GM12865 (cell line): ENCODE measurements around the gene NANOGP8.
"Not testable (repeated sequence)": the region's sequence is repeated elsewhere in the genome, so short reads cannot be mapped to it uniquely, and the experiment has no call there.

Experiments used
- DNase-seq: peaks from one replicate; pipeline ENCODE4 v3.0.0; 2010; ENCODE audit warnings: low read depth
- H3K4me3 ChIP-seq: 2 replicates; pipeline ENCODE4 v1.5.1; 2011; ENCODE audit warnings: mild to moderate bottlenecking, low read depth, low read length, control low read depth
- TF ChIP-seq, protein P1 (sequence below): IDR thresholded peaks from 2 replicates; pipeline ENCODE4 v1.5.1; 2011; ENCODE audit warnings: low read length, control low read depth, low read depth, inconsistent platforms; ENCODE audit not compliant: insufficient read depth; ENCODE audit errors: missing control alignments

NANOGP8 gene

DNA sequence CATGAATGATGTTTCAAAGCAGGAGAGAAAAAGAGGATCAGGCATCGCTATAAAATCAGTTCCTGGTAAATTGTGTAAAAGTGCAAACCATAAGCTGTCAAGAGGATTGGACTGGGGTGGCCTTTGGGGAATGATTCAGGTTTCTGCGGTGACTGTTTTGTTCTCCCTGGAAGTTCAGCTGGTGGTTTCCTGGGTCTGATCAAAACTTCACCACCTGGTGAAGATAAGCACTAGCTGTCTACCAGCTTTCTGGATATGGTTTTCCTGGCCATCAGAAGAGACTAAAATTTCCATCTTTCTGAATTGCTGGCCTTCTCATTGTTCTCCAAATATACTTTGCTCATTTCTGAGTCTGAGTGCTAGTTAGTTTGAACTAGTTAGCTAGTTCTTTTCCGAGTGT lies 2.7 kb upstream of the NANOGP8 start:
- no peak for DNase-seq
- TF ChIP-seq, protein P1, sequence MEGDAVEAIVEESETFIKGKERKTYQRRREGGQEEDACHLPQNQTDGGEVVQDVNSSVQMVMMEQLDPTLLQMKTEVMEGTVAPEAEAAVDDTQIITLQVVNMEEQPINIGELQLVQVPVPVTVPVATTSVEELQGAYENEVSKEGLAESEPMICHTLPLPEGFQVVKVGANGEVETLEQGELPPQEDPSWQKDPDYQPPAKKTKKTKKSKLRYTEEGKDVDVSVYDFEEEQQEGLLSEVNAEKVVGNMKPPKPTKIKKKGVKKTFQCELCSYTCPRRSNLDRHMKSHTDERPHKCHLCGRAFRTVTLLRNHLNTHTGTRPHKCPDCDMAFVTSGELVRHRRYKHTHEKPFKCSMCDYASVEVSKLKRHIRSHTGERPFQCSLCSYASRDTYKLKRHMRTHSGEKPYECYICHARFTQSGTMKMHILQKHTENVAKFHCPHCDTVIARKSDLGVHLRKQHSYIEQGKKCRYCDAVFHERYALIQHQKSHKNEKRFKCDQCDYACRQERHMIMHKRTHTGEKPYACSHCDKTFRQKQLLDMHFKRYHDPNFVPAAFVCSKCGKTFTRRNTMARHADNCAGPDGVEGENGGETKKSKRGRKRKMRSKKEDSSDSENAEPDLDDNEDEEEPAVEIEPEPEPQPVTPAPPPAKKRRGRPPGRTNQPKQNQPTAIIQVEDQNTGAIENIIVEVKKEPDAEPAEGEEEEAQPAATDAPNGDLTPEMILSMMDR: no peak

DNA sequence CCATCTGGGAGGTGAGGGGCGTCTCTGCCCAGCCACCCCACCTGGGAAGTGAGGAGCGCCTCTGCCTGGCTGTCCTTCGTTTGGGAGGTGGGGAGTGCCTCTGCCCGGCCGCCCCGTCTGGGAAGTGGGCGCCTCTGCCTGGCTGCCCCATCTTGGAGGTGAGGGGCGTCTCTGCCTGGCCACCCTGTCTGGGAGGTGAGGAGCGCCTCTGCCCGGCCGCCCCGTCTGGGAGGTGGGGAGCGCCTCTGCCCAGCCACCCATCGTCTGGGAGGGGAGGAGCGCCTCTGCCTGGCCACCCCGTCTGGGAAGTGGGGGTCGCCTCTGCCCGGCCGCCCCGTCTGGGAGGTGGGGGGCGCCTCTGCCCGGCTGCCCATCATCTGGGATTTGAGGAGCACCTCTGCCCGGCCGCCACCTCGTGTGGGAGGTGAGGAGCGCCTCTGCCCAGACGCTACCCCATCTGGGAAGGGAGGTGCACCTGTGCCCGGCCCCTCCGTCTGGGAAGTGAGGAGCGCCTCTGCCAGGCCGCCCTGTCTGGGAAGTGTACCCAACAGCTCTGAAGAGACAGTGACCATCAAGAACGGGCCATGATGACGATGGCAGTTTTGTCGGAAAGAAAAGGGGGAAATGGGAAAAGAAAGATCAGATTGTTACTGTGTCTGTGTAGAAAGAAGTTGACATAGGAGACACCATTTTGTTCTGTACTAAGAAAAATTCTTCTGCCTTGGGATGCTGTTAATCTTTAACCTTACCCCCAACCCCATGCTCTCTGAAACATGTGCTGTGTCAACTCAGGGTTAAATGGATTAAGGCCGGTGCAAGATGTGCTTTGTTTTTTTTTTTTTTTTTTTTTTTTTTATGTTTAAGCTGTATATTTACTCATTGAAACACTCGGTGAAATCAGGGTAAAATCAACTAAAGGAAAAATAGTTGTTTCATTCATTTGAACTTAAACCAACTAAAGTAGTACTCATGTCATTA lies 2.4 kb downstream of the NANOGP8 start:
- not testable (repeated sequence) for DNase-seq, H3K4me3 ChIP-seq

More for the DNA sequence above, 2.7 kb upstream of the NANOGP8 start:
- H3K4me3 ChIP-seq: no peak overlapping the region

DNA sequence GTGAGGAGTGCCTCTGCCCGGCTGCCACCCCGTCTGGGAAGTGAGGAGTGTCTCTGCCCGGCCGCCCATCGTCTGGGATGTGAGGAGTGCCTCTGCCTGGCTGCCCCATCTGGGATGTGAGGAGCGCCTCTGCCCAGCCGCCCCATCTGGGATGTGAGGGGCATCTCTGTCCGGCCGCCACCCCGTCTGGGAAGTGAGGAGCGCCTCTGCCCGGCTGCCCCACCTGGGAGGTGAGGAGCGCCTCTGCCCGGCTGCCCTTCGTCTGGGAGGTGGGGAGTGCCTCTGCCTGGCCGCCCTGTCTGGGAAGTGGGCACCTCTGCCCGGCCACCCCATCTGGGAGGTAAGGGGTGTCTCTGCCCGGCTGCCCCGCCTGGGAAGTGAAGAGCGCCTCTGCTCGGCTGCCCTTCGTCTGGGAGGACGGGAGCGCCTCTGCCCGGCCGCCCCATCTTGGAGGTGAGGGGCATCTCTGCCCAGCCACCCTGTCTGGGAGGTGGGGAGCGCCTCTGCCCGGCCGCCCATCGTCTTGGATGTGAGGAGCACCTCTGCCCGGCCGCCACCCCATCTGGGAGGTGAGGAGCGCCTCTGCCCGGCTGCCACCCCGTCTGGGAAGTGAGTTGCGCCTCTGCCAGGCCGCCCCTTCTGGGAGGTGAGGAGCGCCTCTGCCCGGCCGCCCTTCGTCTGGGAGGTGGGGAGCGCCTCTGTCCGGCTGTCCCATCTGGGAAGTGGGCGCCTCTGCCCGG lies 3.3 kb downstream of the NANOGP8 start:
- not testable (repeated sequence) for DNase-seq, H3K4me3 ChIP-seq

DNA sequence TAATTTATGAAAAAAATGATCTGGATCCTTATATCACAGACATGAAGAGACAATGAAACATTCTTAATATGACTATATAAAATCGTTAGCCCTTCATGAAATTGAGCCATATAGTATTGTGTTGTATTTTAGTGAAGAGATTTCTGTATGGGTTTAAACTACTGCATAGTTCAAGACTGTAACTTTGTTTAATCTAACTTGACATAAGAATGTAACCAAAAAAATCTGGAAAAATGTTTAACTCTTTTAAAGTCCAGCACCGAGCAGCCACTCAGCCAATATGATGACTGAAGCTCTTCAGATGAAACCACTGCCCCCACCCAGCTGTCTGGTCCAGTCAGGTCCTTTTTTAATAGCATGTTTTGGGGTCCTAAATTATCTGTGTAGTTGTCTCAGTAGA lies 4.9 kb downstream of the NANOGP8 start:
- H3K4me3 ChIP-seq: no peak overlapping the region
- no peak for DNase-seq
- TF ChIP-seq, protein P1: no peak

DNA sequence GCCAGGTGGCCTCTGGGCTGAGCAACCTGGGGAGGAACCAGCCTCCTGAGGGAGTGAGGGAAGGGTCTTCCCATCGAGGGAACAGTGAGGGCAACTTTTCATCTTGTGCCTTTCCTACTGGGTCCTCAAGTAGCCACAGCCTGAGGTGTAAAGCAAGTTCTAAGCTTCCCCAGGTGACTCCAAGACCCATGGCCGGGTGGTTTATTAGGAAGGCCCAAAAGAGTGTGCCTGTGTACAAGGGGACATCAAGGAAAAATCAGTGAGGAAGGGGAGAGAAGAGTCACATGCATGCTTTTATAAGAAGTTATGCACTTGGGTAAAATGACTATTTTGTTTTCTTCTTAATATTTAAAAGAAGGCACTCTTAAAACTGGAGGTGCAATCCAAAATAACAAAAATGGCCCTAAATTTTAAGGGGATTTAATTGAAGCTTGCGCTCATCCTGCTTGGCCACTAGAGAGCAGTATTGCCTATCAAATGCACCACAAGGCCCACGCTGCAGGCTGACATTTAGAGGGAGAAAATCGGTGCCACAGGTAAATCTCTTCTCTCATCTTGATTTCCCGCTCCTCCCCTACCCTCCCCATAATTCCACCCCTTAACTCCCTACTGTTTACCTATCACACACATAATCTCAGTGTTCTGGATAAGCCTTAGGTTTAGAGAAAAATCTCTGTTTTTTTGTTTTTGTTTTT lies 6.7 kb downstream of the NANOGP8 start:
- peak; percentile 87 for DNase-seq
- H3K4me3 ChIP-seq: no peak overlapping the region
- TF ChIP-seq, protein P1: peak; percentile 82

DNA sequence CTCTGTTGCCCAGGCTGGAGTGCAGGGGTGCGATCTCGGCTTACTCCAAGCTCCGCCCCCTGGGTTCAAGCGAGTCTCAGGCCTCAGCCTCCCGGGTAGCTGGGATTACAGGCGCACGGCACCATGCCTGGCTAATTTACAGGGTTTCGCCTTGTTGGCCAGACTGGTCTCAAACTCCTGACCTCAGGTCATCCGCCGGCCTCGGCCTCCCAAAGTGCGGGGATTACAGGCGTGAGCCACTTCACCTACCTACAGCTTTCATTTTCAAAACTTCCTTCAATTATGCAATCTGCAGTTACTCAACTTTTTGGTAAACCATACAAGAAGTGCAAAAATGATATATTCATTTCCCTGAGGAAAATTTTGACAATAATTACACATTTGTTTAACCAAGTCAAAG lies 14.0 kb downstream of the NANOGP8 start:
- no peak for DNase-seq
- TF ChIP-seq, protein P1: no peak
- H3K4me3 ChIP-seq: no peak overlapping the region

DNA sequence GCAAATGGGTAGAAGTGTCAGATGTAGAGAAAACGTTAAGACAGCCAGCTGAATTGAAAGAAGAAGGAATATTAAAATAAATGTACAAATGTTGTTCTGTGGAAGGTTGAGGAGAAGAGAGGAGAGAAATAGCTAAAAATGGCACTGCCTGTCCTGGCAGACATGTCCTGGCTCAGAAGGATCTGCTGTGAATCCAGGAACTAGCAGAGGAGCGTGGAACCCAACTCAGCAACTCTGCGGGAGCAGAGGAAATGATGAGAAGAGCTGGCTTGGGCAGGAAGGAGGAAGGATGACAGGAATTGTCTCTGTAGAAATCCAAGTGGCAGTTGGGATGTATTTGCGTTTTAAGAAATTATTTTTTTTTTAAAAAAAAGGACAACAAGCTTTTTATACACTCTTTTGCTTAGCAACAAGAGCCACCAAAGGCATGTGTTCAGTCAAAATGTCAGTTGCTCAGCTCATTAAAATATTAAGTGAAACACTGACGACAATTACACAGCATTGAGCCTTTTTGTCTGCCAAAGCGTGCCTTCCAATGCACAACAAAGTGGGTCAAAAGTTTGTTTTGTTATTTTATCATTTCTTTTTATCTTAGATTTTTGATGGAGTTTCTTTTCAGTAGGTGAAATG lies 16.1 kb downstream of the NANOGP8 start:
- TF ChIP-seq, protein P1: no peak
- DNase-seq: no peak
- no peak overlapping the region for H3K4me3 ChIP-seq
